ENCODE measurements around the gene IL16. TPM values are rescaled to one million over a fixed set of nuclear protein-coding genes. Genes with fewer than 3 reads are reported as not detected.

Gene IL16
- total RNA-seq, 4 donors from 2014 or later = 4.9 to 11.5 (median 8.4) TPM

DNA sequence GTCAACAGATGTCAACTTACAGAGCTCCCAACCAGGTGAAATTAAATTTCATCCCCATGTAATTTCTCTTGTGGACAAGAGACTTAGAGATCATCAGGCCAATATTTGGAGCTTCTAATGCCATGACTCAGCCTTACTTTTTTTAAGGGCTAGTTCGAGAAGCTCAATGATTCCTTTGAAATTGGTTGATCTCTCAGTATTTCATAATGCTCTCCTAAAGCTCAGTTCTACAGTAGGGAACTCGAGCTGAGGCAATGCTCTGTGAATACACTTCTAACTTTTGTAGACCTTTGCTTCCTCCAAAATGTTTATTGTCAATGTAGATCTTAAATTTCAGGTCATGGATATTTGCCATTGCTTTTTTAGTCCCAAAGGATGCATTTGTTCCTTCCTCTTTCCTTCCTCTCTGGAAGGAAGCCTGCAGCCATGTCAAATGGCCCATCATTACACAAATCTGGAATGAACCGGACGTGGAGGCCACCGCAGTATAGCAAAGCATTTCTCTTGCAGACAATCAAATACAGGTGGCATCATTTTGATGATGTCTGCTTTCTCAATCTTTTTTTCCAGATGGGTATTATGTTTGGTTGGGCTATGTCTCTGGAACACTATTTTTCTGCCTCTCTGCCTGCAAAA lies 98.9 kb downstream of the IL16 start:
- Histone ChIP-seq H3K27me3 (no peaks in the 10 kb centered on the region), H3K4me1 (peaks cover 5 to 23% of the 10 kb centered on the region in 2 donors), H3K36me3 (no peaks in the 10 kb centered on the region), H3K27ac (no peak overlapping the region), H3K4me3 (replicated peaks in 1 of 3) (no peak overlapping the region), H3K9me3 (no peaks in the 10 kb centered on the region)
- WGBS, 2 donors = 68 to 83% methylated on average over 5 of the region's 5 CpGs
- intact Hi-C loops (cut with DNase I) = no loop called here
- no peak for DNase-seq
- no peak for TF ChIP-seq POLR2A (IDR thresholded peaks at IDR 0.05)
- TF ChIP-seq, protein P1, sequence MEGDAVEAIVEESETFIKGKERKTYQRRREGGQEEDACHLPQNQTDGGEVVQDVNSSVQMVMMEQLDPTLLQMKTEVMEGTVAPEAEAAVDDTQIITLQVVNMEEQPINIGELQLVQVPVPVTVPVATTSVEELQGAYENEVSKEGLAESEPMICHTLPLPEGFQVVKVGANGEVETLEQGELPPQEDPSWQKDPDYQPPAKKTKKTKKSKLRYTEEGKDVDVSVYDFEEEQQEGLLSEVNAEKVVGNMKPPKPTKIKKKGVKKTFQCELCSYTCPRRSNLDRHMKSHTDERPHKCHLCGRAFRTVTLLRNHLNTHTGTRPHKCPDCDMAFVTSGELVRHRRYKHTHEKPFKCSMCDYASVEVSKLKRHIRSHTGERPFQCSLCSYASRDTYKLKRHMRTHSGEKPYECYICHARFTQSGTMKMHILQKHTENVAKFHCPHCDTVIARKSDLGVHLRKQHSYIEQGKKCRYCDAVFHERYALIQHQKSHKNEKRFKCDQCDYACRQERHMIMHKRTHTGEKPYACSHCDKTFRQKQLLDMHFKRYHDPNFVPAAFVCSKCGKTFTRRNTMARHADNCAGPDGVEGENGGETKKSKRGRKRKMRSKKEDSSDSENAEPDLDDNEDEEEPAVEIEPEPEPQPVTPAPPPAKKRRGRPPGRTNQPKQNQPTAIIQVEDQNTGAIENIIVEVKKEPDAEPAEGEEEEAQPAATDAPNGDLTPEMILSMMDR (IDR thresholded peaks at IDR 0.05) = no peak

DNA sequence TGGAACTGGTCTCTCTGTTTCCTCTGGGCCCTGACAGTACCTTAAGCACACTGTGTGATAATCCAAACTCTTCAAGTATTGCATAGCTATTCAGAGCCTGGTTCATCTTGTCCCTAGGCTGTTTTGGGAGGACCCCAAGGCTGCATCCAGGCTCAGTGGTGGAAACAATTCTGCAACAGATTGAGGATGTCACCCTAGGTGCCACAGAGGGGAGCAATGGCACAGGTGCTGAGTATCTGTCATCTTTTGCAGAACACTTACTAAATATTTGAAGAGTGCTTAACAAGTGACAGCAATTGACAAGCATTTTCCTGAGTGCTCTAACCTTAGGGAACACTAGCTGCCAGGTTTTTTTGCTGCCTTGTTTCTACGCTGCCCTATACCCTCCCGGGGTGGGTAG lies 99.5 kb downstream of the IL16 start:
- no peak for TF ChIP-seq POLR2A (IDR thresholded peaks at IDR 0.05)
- TF ChIP-seq, protein P1 (IDR thresholded peaks at IDR 0.05) = no peak
- 71 to 75% methylated on average over 2 of the region's 2 CpGs for WGBS, 2 donors
- no peaks in the 10 kb centered on the region for H3K36me3 ChIP-seq

DNA sequence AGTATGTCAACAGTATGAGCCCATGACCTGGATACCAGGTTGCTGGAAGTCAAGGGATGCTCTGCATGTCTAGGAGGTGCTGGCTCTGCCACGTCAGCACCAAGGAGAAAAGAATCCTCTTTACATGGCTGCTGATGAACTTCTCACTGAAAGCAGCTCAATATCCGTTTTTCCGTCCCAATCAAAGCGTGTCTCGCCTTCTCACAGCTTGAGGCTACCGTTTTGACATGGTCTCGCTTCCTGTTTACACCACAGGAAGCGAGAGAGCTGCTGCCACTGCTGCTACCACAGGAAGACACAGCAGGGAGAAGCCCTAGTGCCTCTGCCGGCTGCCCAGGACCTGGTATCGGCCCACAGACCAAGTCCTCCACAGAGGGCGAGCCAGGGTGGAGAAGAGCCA lies 100.0 kb downstream of the IL16 start:
- intact Hi-C loops (cut with DNase I) = no loop called here
- peak overlapping the region in 2 of 3 donors; percentile 21 to 25 for H3K27ac ChIP-seq
- H3K36me3 ChIP-seq = no peaks in the 10 kb centered on the region
- peaks cover 5 to 24% of the 10 kb centered on the region in 2 donors for H3K4me1 ChIP-seq
- 75 to 86% methylated on average over 11 of the region's 11 CpGs for WGBS, 2 donors
- DNase-seq = peak; percentile 12 to 22
- TF ChIP-seq, protein P1 (IDR thresholded peaks at IDR 0.05) = no peak
- TF ChIP-seq POLR2A (IDR thresholded peaks at IDR 0.05) = no peak
- H3K27me3 ChIP-seq = no peaks in the 10 kb centered on the region
- H3K4me3 ChIP-seq (replicated peaks in 1 of 3) = no peak overlapping the region
- H3K9me3 ChIP-seq = no peaks in the 10 kb centered on the region

More for the DNA sequence above, 99.5 kb downstream of the IL16 start:
- Histone ChIP-seq H3K27me3 (no peaks in the 10 kb centered on the region), H3K4me1 (peaks cover 5 to 22% of the 10 kb centered on the region in 2 donors), H3K4me3 (replicated peaks in 1 of 3) (no peak overlapping the region), H3K9me3 (no peaks in the 10 kb centered on the region), H3K27ac (peak overlapping the region in 1 of 3 donors; percentile 25)
- intact Hi-C loops (cut with DNase I) = no loop called here
- DNase-seq = no peak

DNA sequence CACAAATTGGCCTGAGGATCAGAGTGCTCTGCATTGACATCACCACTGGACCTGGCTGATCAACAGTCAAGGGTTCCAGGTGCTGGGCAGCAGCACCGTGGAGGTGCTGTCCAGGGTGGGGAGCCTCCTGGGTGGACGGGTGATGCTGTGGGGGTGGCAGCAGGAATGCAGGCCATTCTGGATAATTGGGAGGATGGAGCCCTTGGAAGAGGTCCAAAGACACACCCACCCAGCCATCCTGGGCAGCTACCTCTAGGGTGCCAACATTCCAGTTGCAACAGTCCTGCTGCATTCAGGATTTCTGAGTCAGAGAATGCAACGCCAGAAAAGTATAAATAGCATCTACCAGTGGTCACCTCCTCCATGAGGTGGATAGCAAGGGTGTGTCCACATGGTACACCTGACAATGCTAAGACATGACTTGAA lies 100.5 kb downstream of the IL16 start:
- intact Hi-C loops (cut with DNase I) = no loop called here
- Histone ChIP-seq H3K4me1 (peaks cover 5 to 28% of the 10 kb centered on the region in 2 donors), H3K27ac (peak overlapping the region in 2 of 3 donors; percentile 8 to 21), H3K9me3 (no peaks in the 10 kb centered on the region), H3K27me3 (no peaks in the 10 kb centered on the region), H3K4me3 (replicated peaks in 1 of 3) (no peak overlapping the region), H3K36me3 (no peaks in the 10 kb centered on the region)
- whole genome bisulfite sequencing, 2 donors = 80 to 81% methylated on average over 3 of the region's 3 CpGs
- DNase-seq = no peak
- no peak for TF ChIP-seq POLR2A (IDR thresholded peaks at IDR 0.05)
- TF ChIP-seq, protein P1 (IDR thresholded peaks at IDR 0.05) = no peak
